GM19455 (cell line): ENCODE measurements around the gene TMEM272.

Source experiments
- ATAC-seq: cut with Tn5 transposase; IDR thresholded peaks from one replicate; pipeline ENCODE4 v1.9.1; 2021; ENCODE audit not compliant: unreplicated experiment

TMEM272 gene

DNA sequence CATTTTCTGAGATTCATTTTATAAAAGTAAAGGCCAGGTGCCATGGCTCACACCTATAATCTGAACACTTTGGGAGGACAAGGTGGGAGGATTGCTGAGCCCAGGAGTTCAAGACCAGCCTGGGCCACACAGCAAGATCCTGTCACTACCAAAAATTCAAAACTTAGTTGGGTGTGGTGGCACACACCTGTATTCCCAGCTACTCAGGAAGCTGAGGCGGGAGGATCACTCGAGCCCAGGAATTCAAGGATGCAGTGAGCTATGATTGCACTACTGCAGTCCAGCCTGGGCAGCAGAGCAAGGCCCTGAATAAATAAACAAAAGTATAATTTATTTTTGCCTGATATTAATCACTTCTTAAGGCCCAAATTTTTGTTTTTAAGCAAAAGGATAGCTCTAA is 81.5 kb downstream of the TMEM272 start:
- ATAC-seq = no peak
